GOT3 (cell line): Measurements from ENCODE around the gene GNAO1.

Experiments
- DNase-seq: peaks from one replicate; lab custom pipeline; 2025; ENCODE audit warnings: mixed read lengths; lab: John Stamatoyannopoulos, UW

The GNAO1 gene

GRCh38 chr16:56241596-56241995, 50.3 kb downstream of the GNAO1 start:
- DNase-seq: no peak

DNA sequence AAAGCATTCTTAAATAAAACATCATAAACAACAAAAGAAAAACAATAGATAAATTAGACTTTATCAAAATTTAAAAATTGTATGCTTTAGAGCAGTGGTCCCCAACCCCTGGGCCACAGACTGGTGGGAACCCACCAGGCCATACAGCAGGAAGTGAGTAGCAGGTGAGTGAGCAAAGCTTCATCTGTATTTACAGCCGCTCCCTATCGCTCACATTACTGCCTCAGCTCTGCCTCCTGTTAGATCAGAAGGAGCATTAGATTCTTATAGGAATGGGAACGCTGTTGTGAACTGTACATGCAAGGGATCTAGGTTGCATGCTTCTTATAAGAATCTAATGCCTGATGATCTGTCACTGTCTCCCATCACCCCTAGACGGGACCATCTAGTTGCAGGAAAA, 51.5 kb downstream of the GNAO1 start:
- DNase-seq: no peak

DNA sequence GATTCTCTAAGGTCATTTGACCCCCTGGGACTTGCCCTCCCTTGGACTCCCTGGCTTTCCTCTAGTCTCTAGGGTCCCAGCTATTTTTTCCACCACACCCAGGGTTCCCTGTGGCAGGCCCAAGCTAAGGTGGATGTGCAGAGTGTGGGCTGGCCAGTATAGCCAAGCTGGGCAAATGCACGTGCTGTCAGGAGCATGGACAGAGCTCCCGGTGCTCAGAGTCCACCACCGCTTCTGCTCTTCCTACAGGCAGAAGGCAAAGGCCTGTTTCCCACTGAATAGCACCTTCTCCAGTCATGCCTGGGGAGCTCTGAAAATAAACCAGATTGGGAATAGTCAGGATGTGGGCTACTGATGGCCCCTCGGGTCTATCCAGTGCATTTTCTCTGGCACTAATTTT, 53.3 kb downstream of the GNAO1 start:
- DNase-seq: no peak

DNA sequence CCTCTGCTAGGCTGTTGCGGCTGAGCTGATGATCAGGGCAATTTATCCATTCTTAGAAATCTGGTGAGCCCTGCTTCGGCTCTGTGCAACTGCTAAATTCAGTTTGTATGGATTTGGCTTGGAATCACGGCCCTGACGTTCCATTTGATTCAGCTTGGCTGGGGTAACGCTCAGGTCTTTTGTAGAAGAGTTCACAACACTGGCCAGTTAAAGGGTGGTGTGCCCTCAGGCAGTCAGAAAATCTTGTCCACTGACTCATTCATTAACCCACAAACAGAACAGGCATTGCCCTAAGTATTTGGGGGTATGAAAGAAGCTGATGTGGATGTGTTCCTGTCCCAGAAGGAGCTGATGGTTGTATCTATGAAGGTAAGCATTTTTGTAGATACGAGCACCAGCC, 53.9 kb downstream of the GNAO1 start:
- DNase-seq: no peak

GRCh38 chr16:56246051-56246817, 54.9 kb downstream of the GNAO1 start:
- DNase-seq: no peak

DNA sequence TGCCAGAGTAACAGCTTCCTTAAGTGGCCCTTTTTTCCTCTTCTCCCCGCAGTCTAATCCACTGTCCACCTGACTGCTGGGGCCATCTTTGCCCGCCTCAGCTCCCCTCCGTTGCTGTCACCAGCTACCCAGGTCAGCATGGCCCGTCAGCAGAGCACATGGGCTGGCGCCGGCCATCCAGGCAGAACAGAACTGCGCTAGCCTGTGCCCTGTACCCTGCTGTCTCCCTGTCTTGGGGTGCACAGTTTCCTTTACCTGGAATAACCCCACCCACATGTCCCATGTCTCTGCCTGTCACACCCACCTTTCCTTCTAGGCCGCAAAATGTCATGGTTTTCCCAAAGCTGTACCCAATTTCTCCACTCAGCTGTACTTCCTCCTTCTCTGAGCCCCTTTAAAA, 55.7 kb downstream of the GNAO1 start:
- no peak for DNase-seq

- DNase-seq: no peak
These were observed 56.5 kb downstream of the GNAO1 start for GRCh38 chr16:56247808-56248207.

DNA sequence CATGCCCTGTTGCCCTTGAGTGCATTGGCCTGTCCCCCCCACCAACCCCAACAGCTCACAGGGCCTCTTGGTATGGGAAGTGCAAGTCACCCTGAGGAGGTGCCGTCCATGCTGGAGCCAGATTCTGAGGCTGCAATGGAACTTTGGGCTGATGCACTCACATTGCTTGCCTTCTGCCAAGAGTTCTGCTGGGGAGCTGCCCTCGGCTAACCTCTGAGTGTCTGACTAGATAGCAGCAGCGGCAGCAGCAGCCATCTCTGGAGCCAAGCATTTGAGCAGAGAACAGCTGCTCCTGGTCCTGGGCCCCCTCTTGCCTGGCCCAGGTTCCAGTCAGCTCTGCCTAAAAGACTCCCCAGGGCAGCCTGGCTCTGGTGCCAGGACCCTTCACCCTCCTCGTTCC, 61.5 kb downstream of the GNAO1 start:
- DNase-seq: no peak

- no peak for DNase-seq
These were observed 64.6 kb downstream of the GNAO1 start for GRCh38 chr16:56255904-56256303.

DNA sequence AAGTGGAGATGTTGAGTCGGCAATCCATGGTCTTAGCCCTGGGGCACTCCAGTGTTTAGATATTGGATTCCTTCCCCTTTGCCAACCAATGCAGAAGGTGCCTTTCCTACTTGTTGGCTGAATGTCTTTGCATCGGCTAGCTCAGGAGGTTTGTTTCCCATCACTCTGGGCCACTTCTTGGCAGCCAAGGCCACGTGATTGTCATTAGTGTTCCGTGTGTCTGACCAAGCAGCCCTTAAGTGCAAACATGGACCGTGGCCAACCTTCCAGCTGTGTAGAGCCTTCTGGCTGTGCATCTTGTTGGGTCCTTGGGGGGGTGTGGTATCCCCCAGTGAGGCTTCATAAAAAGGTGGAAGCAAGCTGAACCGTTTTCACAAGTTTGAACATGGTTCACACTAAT, 66.0 kb downstream of the GNAO1 start:
- DNase-seq: no peak

- no peak for DNase-seq
These were observed 66.5 kb downstream of the GNAO1 start for GRCh38 chr16:56257666-56258342.

- DNase-seq: no peak
These were observed 67.5 kb downstream of the GNAO1 start for GRCh38 chr16:56258508-56259424.

DNA sequence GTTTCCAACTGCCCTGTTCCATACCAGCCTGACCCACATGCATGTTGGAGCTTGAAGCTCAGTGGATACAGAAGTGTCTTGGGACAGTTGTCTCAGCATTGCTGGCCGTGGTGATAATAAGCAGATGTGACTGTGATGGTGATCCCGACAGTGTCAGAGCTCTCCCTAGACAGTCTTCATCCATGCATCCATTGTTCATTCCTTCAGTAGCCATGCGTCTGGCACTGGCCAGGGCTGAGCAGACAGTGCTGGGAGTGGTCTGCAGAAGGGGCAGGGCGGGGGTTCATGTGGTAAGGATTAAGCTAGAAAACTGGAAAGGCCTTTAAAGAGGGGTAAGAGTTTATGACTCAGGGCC, 68.1 kb downstream of the GNAO1 start:
- no peak for DNase-seq

GRCh38 chr16:56260378-56261160, 69.3 kb downstream of the GNAO1 start:
- DNase-seq: no peak

DNA sequence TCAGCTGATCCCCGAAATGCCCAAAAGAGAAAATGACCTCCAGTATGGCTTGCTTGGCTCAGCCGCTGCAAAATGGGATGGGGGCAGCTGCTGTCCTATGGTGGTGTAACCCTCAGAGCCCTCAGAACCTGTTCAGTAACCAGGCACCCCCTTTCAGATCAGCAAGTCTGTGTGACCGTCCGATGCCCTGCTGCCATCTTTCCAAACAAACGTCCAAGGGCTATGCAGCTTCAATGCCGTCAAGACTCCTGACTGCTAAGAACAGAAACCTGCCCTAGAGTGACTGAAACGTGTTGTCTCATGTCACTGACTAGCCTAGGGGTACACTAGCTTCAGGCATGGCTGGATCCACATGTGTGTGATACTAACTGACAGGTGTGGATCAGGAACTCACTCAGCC, 70.4 kb downstream of the GNAO1 start:
- no peak for DNase-seq

- DNase-seq: no peak
These were observed 70.9 kb downstream of the GNAO1 start for GRCh38 chr16:56262148-56262547.

- no peak for DNase-seq
These were observed 71.4 kb downstream of the GNAO1 start for GRCh38 chr16:56262551-56263245.

DNA sequence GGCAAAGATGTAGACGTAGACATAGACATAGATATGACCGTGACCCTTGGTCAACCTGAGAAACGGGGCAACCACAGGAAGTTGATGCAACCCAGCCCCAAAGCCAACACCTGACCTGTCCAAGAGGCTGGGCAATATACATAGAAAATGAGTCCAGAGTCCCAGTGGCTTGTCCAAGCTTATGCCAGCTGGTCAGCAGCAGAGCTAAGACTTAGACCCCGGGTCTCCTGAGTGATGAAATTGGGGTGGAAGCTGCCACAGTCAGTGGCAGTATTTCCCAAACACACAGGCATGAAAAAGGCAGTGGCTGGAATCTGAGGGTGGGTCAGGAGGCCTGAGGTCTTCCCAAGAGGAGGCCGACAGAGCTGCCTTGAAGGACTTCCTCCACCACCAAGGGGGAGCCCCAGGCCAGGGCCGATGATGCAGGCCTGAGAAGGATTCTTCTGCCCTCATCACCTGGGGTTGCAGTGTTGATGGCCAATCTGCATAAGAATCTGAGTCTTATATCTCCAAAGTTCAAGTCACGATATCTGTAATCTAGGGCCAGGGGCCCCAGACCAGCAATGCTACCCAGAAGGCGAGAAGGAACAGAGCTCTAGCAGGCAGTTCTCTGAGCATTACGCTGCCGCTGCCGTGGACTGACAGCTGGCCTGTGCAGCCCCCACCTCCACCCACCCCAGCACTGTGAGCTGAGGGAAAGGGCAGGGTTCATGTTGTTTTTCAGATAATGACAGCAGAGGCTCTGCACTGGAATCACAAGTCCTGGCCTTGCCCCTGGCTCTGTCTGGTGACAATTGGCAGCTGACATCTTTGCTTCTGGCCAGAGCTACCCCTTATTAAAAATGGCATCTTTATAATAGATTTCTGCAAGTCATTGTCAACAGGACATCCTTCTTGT, 72.7 kb downstream of the GNAO1 start:
- no peak for DNase-seq

GRCh38 chr16:56264609-56264972, 73.3 kb downstream of the GNAO1 start:
- DNase-seq: no peak

GRCh38 chr16:56265184-56265583, 73.9 kb downstream of the GNAO1 start:
- no peak for DNase-seq
